NT2/D1 (cell line): ENCODE results near the gene ARPC5.

Experiments used
- SUZ12 ChIP-seq: IDR thresholded peaks from 2 replicates; pipeline ENCODE4 v1.6.1; 2011; ENCODE audit not compliant: insufficient read length, insufficient read depth; ENCODE audit errors: extremely low read depth
- YY1 ChIP-seq: IDR thresholded peaks from 2 replicates; pipeline ENCODE4 v1.6.1; 2011; ENCODE audit not compliant: insufficient read length, insufficient read depth
- ZNF274 ChIP-seq: IDR thresholded peaks from 2 replicates; pipeline ENCODE4 v1.6.1; 2011; ENCODE audit warnings: mild to moderate bottlenecking, low read depth, low read length

DNA sequence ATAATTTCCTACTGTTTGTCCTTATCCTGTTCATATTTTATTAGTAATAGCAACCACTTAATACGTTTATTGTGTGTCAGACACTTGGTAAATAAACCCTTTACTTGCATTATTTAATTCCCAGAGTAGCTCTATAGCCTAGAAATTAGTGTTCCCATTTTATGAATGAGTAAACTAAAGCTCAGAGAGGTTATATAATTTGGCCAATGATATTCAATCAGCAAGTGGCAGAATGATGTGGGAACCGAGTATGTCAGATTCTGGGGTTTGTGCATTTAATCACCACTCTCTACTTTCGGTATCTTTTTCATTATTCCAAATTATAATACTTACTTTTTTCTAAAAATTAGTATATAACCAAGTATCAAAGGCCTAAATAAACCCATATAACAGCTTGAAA, 6.6 kb upstream of the ARPC5 start:
- TF ChIP-seq ZNF274, result no peak
- TF ChIP-seq YY1, result no peak
- no peak for TF ChIP-seq SUZ12
